Muscle layer of duodenum (tissue), 2 donors: ENCODE measurements around the gene SHISA4.
"Not testable (repeated sequence)": the region's sequence is repeated elsewhere in the genome, so short reads cannot be mapped to it uniquely, and the experiment has no call there.

Source experiments
- H3K27ac ChIP-seq: one replicate; pipeline ENCODE4 v1.7.0; 2013; ENCODE audit warnings: mild to moderate bottlenecking, low read length
- H3K27me3 ChIP-seq: one replicate; pipeline ENCODE4 v1.7.0; 2013; ENCODE audit warnings: low read depth, mild to moderate bottlenecking, control low read depth, low read length
- H3K36me3 ChIP-seq, 2 donors: one replicate each; pipeline ENCODE4 v1.7.0; 2013; ENCODE audit warnings: low read length in 2 of 2, control low read depth in 1 of 2, mild to moderate bottlenecking in 1 of 2; ENCODE audit not compliant: insufficient read depth in 2 of 2, control insufficient read depth in 1 of 2
- H3K4me1 ChIP-seq, 2 donors: one replicate each; pipeline ENCODE4 v1.7.0; 2013; ENCODE audit warnings: low read length in 2 of 2, mild to moderate bottlenecking in 2 of 2, control low read depth in 1 of 2, moderate library complexity in 1 of 2; ENCODE audit not compliant: insufficient read depth in 2 of 2, control insufficient read depth in 1 of 2
- H3K4me3 ChIP-seq, 2 donors: one replicate each; pipeline ENCODE4 v1.7.0; 2013; ENCODE audit warnings: low read length in 2 of 2, low read depth in 1 of 2, mild to moderate bottlenecking in 1 of 2
- H3K9me3 ChIP-seq, 2 donors: one replicate each; pipeline ENCODE4 v1.7.0; 2013; ENCODE audit warnings: low read length in 2 of 2, control low read depth in 1 of 2, mild to moderate bottlenecking in 1 of 2; ENCODE audit not compliant: control insufficient read depth in 1 of 2
- donor health status: healthy.

SHISA4 gene

GRCh38 chr1:201938440-201939035 is 49.8 kb downstream of the SHISA4 start:
- Histone ChIP-seq H3K27ac (peak overlapping the region; percentile 49), H3K4me1 (peaks cover 0 to 47% of the 10 kb centered on the region in 2 donors), H3K4me3 (peak overlapping the region in 1 of 2 donors; percentile 9), H3K27me3 (no peaks in the 10 kb centered on the region), H3K36me3 (no peaks in the 10 kb centered on the region), H3K9me3 (no peaks in the 10 kb centered on the region)

GRCh38 chr1:201939148-201939547 is 50.5 kb downstream of the SHISA4 start:
- Histone ChIP-seq H3K4me1 (peaks cover 0 to 43% of the 10 kb centered on the region in 2 donors), H3K27ac (peak overlapping the region; percentile 51), H3K9me3 (no peaks in the 10 kb centered on the region), H3K27me3 (no peaks in the 10 kb centered on the region), H3K36me3 (no peaks in the 10 kb centered on the region), H3K4me3 (peak overlapping the region in 1 of 2 donors; percentile 9)

- peak overlapping the region in 1 of 2 donors; percentile 19 for H3K4me3 ChIP-seq
- H3K27me3 ChIP-seq: no peaks in the 10 kb centered on the region
- no peaks in the 10 kb centered on the region for H3K9me3 ChIP-seq
- H3K4me1 ChIP-seq: peaks cover 0 to 38% of the 10 kb centered on the region in 2 donors
- no peaks in the 10 kb centered on the region for H3K36me3 ChIP-seq
- peak overlapping the region; percentile 51 for H3K27ac ChIP-seq
Measured at GRCh38 chr1:201939574-201939973, 50.9 kb downstream of the SHISA4 start.

GRCh38 chr1:201940316-201940715 is 51.6 kb downstream of the SHISA4 start:
- not testable (repeated sequence) for H3K27me3 ChIP-seq, H3K36me3 ChIP-seq, H3K27ac ChIP-seq, H3K9me3 ChIP-seq
- peak overlapping the region in 1 of 2 donors; percentile 19 for H3K4me3 ChIP-seq
- H3K4me1 ChIP-seq: peaks cover 0 to 31% of the 10 kb centered on the region in 2 donors

GRCh38 chr1:201941420-201942128 is 52.9 kb downstream of the SHISA4 start:
- Histone ChIP-seq H3K36me3 (no peaks in the 10 kb centered on the region), H3K27ac (peak overlapping the region; percentile 77), H3K27me3 (no peaks in the 10 kb centered on the region), H3K4me1 (peaks cover 0 to 26% of the 10 kb centered on the region in 2 donors), H3K4me3 (peak overlapping the region; percentile 49 to 56), H3K9me3 (no peaks in the 10 kb centered on the region)

GRCh38 chr1:201942129-201942495 is 53.4 kb downstream of the SHISA4 start:
- Histone ChIP-seq H3K36me3 (no peaks in the 10 kb centered on the region), H3K4me1 (peaks cover 0 to 23% of the 10 kb centered on the region in 2 donors), H3K9me3 (no peaks in the 10 kb centered on the region), H3K27me3 (peaks cover under 1% of the 10 kb centered on the region), H3K27ac (peak overlapping the region; percentile 77), H3K4me3 (peak overlapping the region; percentile 49 to 56)
